SK-N-MC (cell line): ENCODE measurements around the gene RNF34.

Experiments
- DNase-seq: peaks from one replicate; pipeline ENCODE4 v3.0.0-alpha.2; 2011; ENCODE audit warnings: low read depth, low spot score
- H3K27ac ChIP-seq: fragments of 200-600 bp; sonication (generic); 2 replicates; pipeline ENCODE4 v1.5.1; 2016; ENCODE audit warnings: mixed run types
- H3K36me3 ChIP-seq: fragments of 200-600 bp; sonication (generic); 2 replicates; pipeline ENCODE4 v1.6.1; 2017; ENCODE audit warnings: antibody characterized with exemption, low read length, mixed read lengths; ENCODE audit not compliant: insufficient read depth
- H3K4me3 ChIP-seq: fragments of 200-600 bp; sonication (generic); 2 replicates; pipeline ENCODE4 v1.5.1; 2016
- H3K9ac ChIP-seq: fragments of 200-600 bp; sonication (generic); 2 replicates; pipeline ENCODE4 v1.8.0; 2017; ENCODE audit warnings: mixed run types, mixed read lengths; ENCODE audit not compliant: insufficient read length
- H3K9me3 ChIP-seq: fragments of 200-600 bp; sonication (generic); 2 replicates; pipeline ENCODE4 v1.6.1; 2017; ENCODE audit warnings: low read depth, mild to moderate bottlenecking, antibody characterized with exemption, low read length, moderate library complexity, mixed read lengths
- EZH2 ChIP-seq: fragments of 200-600 bp; sonication (generic); IDR thresholded peaks from one replicate; pipeline ENCODE4 v1.6.1; 2017; ENCODE audit warnings: antibody characterized with exemption
- FOXP2 ChIP-seq: optimal IDR thresholded peaks from 2 replicates; pipeline ENCODE3; 2011; ENCODE audit warnings: mild to moderate bottlenecking, moderate library complexity; ENCODE audit not compliant: insufficient read depth; ENCODE audit errors: extremely low read length, control extremely low read depth
- POLR2AphosphoS5 ChIP-seq: IDR thresholded peaks from 2 replicates; pipeline ENCODE4 v1.6.1; 2012; ENCODE audit warnings: mild to moderate bottlenecking, low read depth, low read length, borderline replicate concordance

RNF34 gene

GRCh38 chr12:121440768-121441167 is 40.9 kb downstream of the RNF34 start:
- TF ChIP-seq POLR2AphosphoS5 = no peak
- TF ChIP-seq FOXP2 = no peak
- TF ChIP-seq EZH2 = no peak
- peaks cover 66% of the 10 kb centered on the region for H3K36me3 ChIP-seq
- no peak overlapping the region for H3K4me3 ChIP-seq
- H3K9ac ChIP-seq = no peak overlapping the region
- no peak for DNase-seq
- no peak overlapping the region for H3K27ac ChIP-seq
- no peaks in the 10 kb centered on the region for H3K9me3 ChIP-seq

- TF ChIP-seq POLR2AphosphoS5 (no peak), FOXP2 (no peak), EZH2 (no peak)
- DNase-seq = no peak
- H3K27ac ChIP-seq = no peak overlapping the region
- peaks cover 59% of the 10 kb centered on the region for H3K36me3 ChIP-seq
- no peaks in the 10 kb centered on the region for H3K9me3 ChIP-seq
- H3K9ac ChIP-seq = no peak overlapping the region
- no peak overlapping the region for H3K4me3 ChIP-seq
Observed at GRCh38 chr12:121441555-121441954, 41.6 kb downstream of the RNF34 start.

GRCh38 chr12:121442028-121442948 is 42.4 kb downstream of the RNF34 start:
- TF ChIP-seq EZH2 (no peak), FOXP2 (no peak), POLR2AphosphoS5 (no peak)
- Histone ChIP-seq H3K27ac (no peak overlapping the region), H3K36me3 (peaks cover 56% of the 10 kb centered on the region), H3K4me3 (no peak overlapping the region), H3K9me3 (no peaks in the 10 kb centered on the region), H3K9ac (no peak overlapping the region)
- no peak for DNase-seq

- peaks cover 50% of the 10 kb centered on the region for H3K36me3 ChIP-seq
- no peak overlapping the region for H3K4me3 ChIP-seq
- no peak overlapping the region for H3K9ac ChIP-seq
- H3K9me3 ChIP-seq = no peaks in the 10 kb centered on the region
- H3K27ac ChIP-seq = no peak overlapping the region
- no peak for DNase-seq
- TF ChIP-seq POLR2AphosphoS5 (no peak), EZH2 (no peak), FOXP2 (peak; percentile 33)
Observed at GRCh38 chr12:121443193-121443870, 43.4 kb downstream of the RNF34 start.

GRCh38 chr12:121443911-121444841 is 44.3 kb downstream of the RNF34 start:
- no peak overlapping the region for H3K4me3 ChIP-seq
- H3K9me3 ChIP-seq = no peaks in the 10 kb centered on the region
- no peak overlapping the region for H3K27ac ChIP-seq
- DNase-seq = no peak
- no peak overlapping the region for H3K9ac ChIP-seq
- H3K36me3 ChIP-seq = peaks cover 46% of the 10 kb centered on the region
- TF ChIP-seq FOXP2 (no peak), POLR2AphosphoS5 (no peak), EZH2 (no peak)

GRCh38 chr12:121444842-121445202 is 44.9 kb downstream of the RNF34 start:
- H3K36me3 ChIP-seq = peaks cover 45% of the 10 kb centered on the region

GRCh38 chr12:121446750-121447149 is 46.8 kb downstream of the RNF34 start:
- H3K4me3 ChIP-seq = no peak overlapping the region

More at GRCh38 chr12:121444842-121445202, 44.9 kb downstream of the RNF34 start:
- TF ChIP-seq EZH2 (no peak), FOXP2 (no peak), POLR2AphosphoS5 (no peak)
- Histone ChIP-seq H3K9me3 (no peaks in the 10 kb centered on the region), H3K9ac (no peak overlapping the region), H3K4me3 (no peak overlapping the region), H3K27ac (no peak overlapping the region)
- DNase-seq = no peak

GRCh38 chr12:121448771-121449315 is 48.9 kb downstream of the RNF34 start:
- DNase-seq = no peak
- TF ChIP-seq FOXP2 (no peak), EZH2 (no peak), POLR2AphosphoS5 (no peak)
- H3K36me3 ChIP-seq = peaks cover 16% of the 10 kb centered on the region

More at GRCh38 chr12:121446750-121447149, 46.8 kb downstream of the RNF34 start:
- no peak overlapping the region for H3K9ac ChIP-seq
- H3K36me3 ChIP-seq = peaks cover 29% of the 10 kb centered on the region
- TF ChIP-seq EZH2 = no peak
- no peak for TF ChIP-seq POLR2AphosphoS5
- no peak for TF ChIP-seq FOXP2
- no peaks in the 10 kb centered on the region for H3K9me3 ChIP-seq
- peak overlapping the region; percentile 31; the same call in 1 of the 2 replicates for H3K27ac ChIP-seq
- no peak for DNase-seq

More at GRCh38 chr12:121448771-121449315, 48.9 kb downstream of the RNF34 start:
- Histone ChIP-seq H3K9ac (no peak overlapping the region), H3K4me3 (no peak overlapping the region), H3K9me3 (no peaks in the 10 kb centered on the region), H3K27ac (no peak overlapping the region)
